ENCODE data around the gene ARHGEF6.
"Not testable (repeated sequence)": the region's sequence is repeated elsewhere in the genome, so short reads cannot be mapped to it uniquely, and the experiment has no call there.

ARHGEF6 gene

DNA sequence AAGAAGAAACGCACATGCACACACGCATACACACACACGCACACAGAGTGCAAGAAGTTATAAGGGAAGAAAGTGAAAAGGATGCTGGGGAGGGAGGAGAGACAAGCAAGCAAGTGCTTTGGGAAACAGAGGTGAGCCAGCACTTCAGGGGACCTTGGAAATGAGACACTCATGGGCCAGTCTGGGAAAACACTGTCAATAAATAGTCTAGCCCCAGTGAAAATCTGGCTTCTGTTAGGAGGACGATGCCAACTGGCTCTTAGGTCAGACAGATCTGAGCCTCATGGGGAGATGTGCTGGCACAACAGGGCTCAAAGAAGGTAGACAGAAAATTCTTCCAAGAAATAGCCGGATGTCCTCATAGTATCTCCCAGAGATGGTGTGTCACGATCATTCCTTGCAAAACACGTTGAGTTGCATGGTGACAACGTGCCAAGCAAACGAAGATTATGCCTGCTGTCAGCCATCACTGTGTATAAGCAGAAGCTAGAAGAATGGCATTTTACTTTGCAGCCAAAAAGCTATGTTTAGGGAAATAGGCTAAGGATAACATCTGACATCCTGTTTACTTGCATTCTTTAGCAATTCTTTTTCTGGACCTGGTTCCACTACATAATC, 557 bp upstream of the ARHGEF6 start:
- DNase-seq = peak in 1 of 2 experiments; percentile 52

DNA sequence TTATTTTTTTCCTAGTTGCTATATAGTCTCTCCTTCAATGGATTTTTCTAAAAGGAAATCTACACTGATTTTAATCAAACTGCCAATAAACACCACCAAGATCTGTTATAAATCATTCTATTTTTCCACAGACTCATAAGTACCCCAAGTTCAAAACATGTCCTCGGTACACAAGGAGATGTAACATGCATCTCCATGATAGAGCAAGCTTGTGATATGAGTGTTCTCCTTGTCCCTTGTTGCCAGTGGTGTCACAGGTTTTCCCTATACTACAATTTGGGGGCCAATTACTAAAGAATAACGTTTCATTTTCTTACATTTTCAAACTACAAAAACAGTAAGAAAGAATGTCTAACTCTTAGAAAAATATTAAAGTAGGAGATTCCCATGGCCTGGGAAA, 491 bp downstream of the ARHGEF6 start:
- no peak for DNase-seq

DNA sequence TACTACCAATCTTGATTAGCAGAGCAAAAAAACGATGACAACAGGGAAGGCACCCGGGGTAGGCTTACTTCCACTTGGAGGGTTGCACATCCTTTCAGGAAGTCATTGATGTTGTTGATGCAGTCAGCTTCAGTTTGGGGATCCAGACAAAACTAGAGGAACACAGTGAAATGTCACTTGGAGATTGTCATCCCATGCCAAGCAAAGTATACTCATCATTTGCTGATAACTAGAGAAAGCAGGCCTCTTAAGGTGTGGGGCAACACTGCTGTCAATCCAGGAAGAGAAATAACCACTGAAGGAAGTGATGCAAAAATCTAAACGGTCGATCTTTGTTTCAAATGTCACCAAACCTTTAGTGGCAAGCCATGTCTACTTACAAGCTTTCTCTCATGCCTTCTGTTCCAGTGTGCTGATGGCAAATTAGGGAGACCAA, 1.4 kb downstream of the ARHGEF6 start:
- no peak for DNase-seq

DNA sequence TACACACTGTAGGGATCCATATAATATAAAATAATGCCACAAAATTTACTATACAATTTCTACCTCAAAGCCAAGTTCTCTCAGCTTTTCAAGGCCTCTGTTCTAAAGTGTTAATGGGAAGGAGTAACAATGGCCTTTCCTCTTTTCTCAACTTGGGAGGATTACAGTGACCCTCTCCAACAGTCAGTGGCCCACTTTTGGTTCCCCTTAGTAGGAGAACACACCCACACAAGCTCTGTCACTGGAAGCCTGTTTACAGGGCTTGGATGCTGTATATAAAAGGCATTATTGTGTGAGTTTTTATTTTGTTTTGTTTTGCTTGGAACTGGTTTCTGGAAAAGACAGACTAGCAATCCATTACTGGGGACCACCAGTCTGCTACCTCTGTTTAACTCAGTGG, 1.8 kb downstream of the ARHGEF6 start:
- DNase-seq = no peak

DNA sequence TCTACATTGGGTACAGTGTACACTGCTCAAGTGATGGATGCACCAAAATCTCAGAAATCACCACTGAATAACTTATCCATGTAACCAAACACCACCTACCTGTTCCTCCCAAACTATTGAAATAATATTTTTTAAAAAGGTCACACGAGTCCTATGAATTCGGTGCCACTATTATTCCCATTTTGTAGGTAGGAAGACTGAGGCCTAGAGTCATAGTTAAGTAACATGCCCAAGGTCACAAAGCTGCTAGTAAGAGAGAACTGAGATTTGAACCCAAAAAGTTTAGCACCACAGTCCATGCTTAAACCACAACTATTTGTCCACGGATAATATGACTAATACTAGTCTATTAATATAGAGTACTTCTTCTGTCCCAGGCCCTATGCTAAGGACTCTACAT, 2.7 kb downstream of the ARHGEF6 start:
- no peak for DNase-seq

DNA sequence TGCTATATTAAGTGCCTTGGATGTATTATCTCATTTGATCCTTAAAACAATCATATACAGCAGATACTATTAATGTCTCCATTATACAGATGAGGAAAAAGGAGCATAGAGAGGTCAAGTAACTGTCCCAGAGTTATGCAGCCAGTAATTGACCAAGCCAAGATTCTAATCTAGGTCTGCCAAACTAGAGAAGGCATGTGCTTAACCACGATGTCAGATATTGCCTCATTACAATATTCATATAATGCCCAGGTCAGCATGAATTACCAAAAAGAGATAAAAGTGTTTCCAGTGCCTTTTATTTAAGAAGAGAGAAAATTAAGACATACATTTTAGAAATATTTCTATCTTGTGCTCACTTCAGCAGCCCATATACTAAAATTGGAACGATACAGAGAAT, 7.1 kb downstream of the ARHGEF6 start:
- DNase-seq = no peak

DNA sequence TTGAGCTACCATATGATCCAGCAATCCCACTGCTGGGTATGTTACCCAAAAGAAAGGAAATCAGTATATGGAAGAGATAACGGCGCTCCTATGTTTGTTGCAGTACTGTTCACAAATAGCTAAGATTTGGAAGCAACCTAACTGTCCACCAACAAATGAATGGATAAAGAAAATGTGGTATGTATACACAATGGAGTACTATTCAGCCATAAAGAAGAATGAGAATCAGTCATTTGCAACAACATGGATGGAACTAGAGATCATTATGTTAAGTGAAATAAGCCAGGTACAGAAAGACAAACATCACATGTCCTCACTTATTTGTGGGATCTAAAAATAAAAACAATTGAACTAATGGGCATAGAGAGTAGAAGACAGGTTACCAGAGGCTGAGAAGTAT, 8.9 kb downstream of the ARHGEF6 start:
- DNase-seq = not testable (repeated sequence)

DNA sequence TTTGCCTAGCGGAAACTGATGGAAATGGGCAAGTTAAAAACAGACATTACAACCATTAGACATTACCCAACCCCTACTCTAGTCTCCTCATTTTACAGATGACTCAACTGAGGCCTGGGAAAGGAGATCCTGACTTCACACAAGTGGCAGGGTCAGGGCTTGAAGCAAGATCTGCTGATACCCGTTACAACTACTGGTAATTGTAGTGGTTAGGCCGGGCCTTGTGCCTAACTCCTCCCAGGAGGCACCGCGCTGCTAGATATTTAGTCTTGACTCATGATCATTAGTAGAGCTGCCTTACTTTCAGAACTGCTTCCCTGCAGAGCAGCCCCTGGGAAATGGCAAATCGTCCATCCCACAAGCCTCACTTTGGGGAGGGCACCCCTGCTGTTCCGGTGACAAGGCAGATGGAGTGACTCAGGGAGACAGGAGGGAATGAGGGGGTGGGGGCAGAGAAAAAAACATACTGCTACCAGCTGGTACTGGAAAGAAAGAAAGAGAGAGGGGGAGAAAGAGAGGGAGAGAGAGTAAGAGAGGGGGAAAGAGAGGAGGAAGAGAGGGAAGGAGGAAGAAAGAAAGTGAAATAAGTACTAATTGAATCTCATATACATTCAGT, 12.2 kb downstream of the ARHGEF6 start:
- peak; percentile 46 to 73 for DNase-seq

DNA sequence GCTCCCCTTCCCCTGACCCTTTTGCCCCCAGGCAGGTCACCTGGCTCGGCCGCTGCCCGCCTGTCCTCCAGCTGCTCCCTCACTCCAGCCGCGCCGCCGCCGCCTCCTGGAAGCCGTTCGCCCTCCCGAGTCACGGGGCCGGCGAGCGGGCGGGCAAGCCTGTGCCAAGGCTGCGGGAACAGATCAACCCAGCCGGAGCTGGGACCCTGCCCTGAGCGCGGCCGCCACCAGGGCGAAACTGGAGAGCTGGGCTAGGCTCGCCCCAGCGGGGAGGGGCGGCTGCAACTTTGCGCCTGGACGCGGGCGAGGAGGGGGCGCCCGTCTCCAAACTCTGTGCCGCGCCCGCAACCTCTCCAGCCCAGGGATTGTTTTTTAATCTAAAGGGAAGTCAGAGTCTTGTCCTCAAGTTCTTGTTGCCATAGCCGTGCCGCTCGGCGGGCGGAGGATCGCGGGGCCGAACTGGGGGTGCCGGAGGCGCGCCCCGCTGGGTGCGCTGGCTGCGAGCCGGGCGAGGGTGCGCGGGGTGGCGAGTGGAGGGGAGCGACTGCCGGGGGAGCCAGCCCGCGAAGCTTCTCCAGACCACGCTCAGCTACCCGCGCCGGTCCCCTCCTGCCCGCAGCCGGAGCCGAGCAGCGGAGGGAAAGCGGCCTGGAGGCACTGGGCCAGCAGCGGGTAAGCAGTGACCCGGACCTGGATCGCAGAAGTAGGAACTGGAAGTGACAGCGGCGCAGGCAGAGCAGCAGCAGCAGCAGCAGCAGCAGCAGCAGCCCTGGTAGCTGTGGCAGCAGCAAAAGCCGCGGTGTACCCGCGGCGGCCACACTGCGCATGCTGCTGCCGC, 13.4 kb downstream of the ARHGEF6 start:
- DNase-seq = peak in 1 of 2 experiments; percentile 38

DNA sequence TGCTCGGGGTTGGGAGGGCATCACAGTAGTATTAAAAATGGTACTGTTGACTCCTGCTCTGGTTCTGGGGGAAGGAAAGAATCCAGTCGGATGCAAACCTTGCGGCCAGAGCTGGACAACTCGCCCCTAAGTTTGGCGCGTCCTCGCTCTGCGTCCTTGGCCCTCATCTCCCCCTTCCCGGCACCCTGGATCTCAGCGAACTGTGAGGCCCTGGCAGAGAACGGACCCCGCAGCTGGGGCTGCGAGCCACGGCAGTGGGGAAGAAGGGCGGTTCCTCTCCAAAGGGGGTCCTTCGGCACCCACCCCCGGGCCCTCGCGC, 14.0 kb downstream of the ARHGEF6 start:
- DNase-seq = no peak

DNA sequence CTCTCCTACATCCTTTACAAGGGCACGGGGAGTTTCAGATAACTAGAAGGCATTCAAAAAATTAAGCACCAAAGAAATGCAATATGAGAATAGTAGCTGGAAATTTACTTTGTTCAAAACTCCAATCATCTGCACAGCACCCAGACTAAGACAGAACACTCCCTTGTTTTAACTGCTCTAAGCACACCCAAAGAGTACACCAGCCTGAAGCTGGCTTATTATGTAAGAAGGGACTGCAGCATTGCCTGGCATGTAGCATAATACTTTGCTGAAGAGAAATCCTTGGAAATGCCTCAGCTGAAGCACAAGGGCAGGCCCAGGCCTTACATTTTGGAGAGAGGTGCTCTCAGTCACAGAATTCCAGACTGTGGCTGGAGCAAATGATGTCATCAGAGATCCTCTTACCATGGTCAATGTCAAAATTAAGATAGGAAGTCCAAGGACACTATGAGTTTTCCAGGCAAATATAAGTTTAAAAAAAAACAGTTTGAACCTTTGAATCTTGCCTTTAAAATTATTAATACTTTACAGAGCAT, 14.8 kb downstream of the ARHGEF6 start:
- DNase-seq = no peak

DNA sequence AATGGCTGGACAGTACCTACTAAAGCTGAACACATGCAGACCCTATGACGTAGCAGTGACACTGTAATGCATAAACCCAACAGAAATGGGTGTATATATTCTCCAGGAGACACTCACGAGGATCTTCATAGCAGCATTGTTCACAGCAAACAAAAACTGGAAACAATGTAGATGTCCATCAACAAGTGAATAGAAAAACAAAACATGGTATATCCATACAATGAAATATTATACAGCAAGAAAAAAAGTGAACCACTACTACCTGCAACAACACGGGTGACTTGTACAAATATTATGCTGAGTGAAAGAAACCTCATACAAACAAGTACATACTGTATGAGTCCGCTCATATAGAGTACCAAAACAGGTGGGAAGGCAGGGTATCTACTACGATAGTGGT, 16.5 kb downstream of the ARHGEF6 start:
- DNase-seq = no peak

DNA sequence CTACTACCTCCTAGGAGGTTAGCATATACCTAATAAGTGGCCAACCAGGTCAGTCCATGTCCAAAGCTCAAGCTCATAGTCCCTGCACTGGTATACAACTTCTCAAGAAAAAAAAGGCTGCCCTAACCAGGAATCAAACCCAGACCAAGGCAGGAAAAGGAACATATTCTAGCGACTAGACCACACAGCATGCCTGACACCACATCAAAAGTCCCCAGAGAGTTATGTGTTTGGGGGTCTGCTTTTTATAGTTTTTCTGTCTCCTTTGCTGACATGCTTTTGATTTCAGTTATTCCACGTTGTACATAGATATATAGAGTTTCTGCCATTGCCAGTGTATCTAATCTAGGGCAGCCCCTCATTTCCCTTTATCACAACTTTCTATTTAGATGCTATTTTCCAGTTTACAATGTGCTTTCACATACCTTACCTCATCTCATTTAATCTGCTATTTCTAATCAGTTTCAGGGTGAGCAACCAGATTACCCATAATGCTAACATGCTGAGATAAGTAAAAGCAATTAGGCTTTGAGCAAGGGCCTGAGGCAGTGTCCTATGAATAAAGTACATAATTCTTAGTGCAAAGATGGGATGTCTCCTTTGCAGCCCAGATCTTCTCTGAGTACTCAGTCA, 17.8 kb downstream of the ARHGEF6 start:
- no peak for DNase-seq

DNA sequence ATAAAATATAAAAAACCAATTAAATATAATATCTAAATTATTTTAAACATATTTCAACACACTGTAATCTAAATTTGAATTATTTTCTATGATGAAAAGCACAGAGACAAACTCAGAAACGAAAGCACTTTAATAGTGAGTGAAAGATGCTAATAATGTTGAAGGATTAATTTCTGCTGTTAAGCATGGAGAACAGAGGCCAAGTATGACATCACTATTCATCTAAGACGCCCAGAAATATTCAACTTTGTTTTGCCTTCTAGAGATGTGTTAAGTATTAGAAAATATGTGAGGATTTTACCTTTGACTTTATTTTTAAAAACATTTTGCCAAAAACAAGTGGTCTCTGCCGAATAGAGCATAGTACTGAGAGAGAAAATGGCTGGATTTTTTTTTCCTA, 19.3 kb downstream of the ARHGEF6 start:
- DNase-seq = no peak

DNA sequence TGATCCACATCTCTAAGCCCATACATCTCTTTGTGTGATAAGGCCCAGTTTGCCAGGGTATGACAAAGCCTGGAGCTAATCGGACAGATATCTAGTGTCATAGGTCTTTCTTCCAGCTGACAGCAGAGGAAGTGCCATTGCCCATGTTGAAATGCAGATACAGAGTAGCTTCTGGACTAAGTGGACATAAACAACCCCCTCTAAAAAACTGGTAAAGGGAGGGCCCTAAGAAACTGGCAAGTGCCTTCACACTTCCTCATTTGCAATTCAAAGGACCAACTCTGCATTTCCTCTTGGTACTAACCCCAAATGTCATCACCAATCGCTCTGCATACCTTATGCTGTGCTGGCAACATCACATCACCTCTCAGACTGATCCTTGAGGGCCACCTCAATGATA, 20.8 kb downstream of the ARHGEF6 start:
- DNase-seq = no peak

DNA sequence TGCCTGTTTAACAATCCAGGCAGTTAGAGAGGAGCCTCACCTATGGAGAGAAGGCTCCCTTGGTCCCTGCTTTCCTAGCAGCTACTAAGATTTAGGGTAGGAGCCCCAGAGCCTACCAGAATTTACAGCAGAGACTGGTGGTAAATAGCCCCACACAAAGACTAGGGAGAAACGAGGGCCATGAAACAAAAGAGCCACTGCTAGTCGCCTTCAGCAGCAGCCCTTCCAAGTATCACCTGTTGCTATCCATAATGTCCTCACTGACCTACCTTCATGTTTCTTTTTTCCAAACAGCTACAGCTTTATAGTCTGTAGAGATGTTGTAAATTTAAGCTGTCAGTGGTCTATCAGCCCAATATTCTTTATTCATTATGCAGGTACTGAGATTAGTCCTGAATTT, 25.3 kb downstream of the ARHGEF6 start:
- no peak for DNase-seq

DNA sequence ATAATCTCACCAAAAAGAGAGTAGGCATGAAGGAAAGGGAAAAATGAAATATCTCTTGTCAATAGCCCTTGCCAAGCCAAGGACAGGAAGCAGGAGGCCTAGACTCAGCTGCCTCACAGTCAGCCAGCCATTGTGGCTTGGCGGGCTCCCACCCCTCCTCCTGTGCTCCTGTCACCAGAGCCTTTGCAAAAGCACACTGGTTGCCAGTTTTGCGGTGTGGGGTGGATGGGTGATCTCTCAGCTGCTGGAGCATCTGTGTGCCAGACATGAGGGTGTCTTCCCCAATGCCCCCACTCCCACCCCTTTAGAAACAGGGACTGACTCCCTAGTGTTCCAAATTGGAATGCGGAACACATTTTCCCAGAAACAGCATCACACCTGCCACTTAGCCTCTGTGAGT, 26.1 kb downstream of the ARHGEF6 start:
- DNase-seq = no peak

DNA sequence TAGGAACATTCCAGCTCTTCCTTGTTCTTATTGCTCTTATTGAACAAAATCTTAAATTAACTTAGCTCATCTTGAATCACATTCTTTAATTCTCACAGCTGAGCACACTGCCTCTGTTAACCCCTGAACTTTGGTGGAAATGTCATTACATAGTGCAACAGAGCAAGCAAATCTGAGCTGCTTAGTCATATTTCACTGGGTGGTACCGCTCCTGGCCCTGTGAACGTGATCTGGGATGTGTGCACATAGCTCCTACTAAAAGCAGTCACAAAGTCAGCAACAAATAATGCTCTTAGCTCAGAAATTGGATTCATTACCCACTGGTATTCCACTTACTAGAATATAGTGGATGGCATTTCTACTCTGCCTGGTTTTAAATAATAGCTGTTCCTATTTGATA, 27.9 kb downstream of the ARHGEF6 start:
- no peak for DNase-seq

DNA sequence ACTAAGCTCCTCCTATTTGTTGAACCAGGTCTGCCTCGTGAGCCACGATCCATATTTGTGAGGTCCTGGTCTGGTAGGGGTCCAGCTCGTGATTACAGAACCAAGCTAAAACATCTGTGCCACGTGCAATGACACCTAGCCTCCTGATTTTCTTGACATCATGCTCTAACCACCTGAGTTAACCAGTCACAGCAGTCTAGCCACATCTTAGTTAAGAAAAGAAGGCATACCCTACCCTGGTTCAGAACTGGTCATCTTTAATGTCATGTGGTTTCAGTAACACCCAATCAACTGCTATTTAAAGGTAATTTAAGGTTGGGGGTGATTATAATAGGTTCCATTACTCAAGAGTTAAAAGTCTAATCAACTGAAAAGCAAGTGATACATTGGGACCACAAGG, 28.4 kb downstream of the ARHGEF6 start:
- no peak for DNase-seq

DNA sequence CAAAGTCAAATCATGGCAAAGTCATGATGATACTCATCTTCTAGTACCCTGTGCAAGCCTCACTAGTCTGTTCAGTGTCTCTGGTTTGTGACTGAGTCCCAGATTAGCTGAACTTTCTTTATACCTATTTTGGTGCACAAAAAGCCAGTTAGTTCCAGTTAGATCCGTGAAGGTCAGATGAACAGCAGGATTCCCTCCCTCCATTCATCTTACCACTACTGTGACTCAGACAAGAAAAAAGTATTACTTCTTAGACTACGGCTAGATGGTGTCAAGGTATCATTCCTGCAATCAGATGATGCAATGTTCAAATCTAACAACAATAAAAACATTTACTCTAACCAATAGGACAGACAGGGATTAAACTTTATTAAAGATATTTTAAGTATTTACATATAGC, 30.4 kb downstream of the ARHGEF6 start:
- DNase-seq = no peak

DNA sequence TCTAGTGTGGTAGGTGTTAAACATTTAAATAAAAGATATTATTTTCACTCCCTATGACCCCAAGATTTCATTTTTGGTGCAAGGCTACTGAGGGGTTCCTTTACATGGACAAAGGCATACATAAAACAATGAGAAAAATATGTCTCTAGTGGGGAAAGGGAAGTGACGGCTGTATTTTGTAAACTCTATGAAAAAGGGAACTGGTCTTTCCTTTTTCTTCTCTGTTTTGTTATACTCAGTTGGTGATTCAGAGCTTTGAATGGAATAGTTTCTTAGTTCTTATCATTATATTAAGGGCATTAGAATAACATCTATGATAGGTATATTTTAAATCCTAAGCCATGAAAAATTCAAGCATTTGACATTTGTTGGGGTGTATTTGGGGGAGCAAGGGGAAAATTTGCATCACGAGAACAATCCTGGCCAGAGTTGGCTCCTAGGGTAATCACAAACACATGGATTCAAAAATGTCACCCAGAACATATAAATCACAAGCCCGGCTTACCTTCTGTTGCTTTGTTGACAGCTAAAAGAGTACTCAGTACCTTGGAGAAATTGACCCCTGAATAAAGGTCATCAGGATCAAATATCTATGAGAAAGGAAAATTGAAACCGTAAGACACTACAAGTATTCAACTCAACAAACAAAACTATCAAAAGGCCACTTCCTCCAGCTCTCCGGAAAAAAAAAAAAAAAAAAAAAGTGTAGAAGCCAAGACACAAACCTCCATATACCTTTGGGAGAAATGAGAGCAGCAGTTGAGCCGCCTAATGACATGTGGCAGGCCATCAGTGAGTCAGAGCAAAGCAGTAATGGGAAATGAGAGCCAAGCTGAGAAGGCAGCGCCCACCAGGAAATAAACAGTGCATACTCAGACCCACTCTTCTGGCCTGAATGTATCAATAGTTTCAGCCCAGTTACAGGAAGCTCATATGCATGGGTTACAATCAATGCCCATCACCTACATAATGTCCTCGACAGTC, 33.4 kb downstream of the ARHGEF6 start:
- DNase-seq = no peak

All from NCI-H446 (cell line).